Mesothelial cell of epicardium (in vitro differentiated cells): Measurements from ENCODE around the gene ARHGAP23. TPM values are rescaled to one million over a fixed set of nuclear protein-coding genes. Genes with fewer than 3 reads are reported as not detected.

Experiments
- DNase-seq, 2 experiments: peaks; one replicate each; pipeline ENCODE4 v3.0.0; 2021; ENCODE audit warnings: low spot score in 2 of 2; ENCODE audit not compliant: unreplicated experiment in 2 of 2
- H3K27ac Mint-ChIP-seq: 2 replicates; pipeline ENCODE4 v1.8.0; 2021; ENCODE audit warnings: mixed read lengths
- H3K27me3 Mint-ChIP-seq: 2 replicates; pipeline ENCODE4 v1.8.0; 2021; ENCODE audit warnings: low read depth, mixed read lengths
- H3K36me3 Mint-ChIP-seq: 2 replicates; pipeline ENCODE4 v1.8.0; 2021; ENCODE audit warnings: mixed read lengths
- H3K4me1 Mint-ChIP-seq: 2 replicates; pipeline ENCODE4 v1.8.0; 2021; ENCODE audit warnings: mixed read lengths
- H3K4me3 Mint-ChIP-seq: 2 replicates; pipeline ENCODE4 v1.8.0; 2021; ENCODE audit warnings: mild to moderate bottlenecking, moderate library complexity, mixed read lengths
- H3K9me3 Mint-ChIP-seq: 2 replicates; pipeline ENCODE4 v1.8.0; 2021; ENCODE audit warnings: mixed read lengths
- CTCF ChIP-seq: fragments of 200-600 bp; sonication (generic); IDR thresholded peaks from one replicate; pipeline ENCODE4 v1.5.0; 2021; ENCODE audit warnings: antibody characterized with exemption; ENCODE audit not compliant: unreplicated experiment
- total RNA-seq: library from RNA; stranded (reverse); gene quantifications from 3 replicates; pipeline ENCODE4 v1.2.1, GENCODE V29; 2021

The ARHGAP23 gene
- total RNA-seq, 1 donor from 2014 or later = 89.1 TPM

GRCh38 chr17:38424297-38424972, 3.8 kb upstream of the ARHGAP23 start:
- Mint-ChIP-seq H3K36me3 (no peaks in the 10 kb centered on the region), H3K9me3 (no peaks in the 10 kb centered on the region), H3K4me3 (no peak overlapping the region), H3K4me1 (peaks cover 58% of the 10 kb centered on the region), H3K27ac (no peak overlapping the region), H3K27me3 (peaks cover 17% of the 10 kb centered on the region)
- DNase-seq = no peak
- TF ChIP-seq CTCF = no peak

GRCh38 chr17:38425031-38425430, 3.2 kb upstream of the ARHGAP23 start:
- no peak for TF ChIP-seq CTCF
- H3K4me1 Mint-ChIP-seq = peaks cover 58% of the 10 kb centered on the region
- peaks cover 11% of the 10 kb centered on the region for H3K27me3 Mint-ChIP-seq
- no peaks in the 10 kb centered on the region for H3K9me3 Mint-ChIP-seq
- no peak overlapping the region for H3K4me3 Mint-ChIP-seq
- no peak for DNase-seq
- H3K36me3 Mint-ChIP-seq = no peaks in the 10 kb centered on the region
- H3K27ac Mint-ChIP-seq = no peak overlapping the region

- Mint-ChIP-seq H3K27ac (peak overlapping the region; percentile 24), H3K27me3 (peaks cover 7% of the 10 kb centered on the region), H3K9me3 (no peaks in the 10 kb centered on the region), H3K4me1 (peaks cover 58% of the 10 kb centered on the region), H3K36me3 (no peaks in the 10 kb centered on the region), H3K4me3 (no peak overlapping the region)
- no peak for TF ChIP-seq CTCF
- no peak for DNase-seq
Measured at GRCh38 chr17:38425744-38426143, 2.5 kb upstream of the ARHGAP23 start.

GRCh38 chr17:38426441-38426840, 1.8 kb upstream of the ARHGAP23 start:
- no peaks in the 10 kb centered on the region for H3K36me3 Mint-ChIP-seq
- H3K9me3 Mint-ChIP-seq = no peaks in the 10 kb centered on the region
- H3K4me1 Mint-ChIP-seq = peaks cover 52% of the 10 kb centered on the region
- H3K27ac Mint-ChIP-seq = no peak overlapping the region
- no peak for TF ChIP-seq CTCF
- no peak overlapping the region for H3K4me3 Mint-ChIP-seq
- no peak for DNase-seq
- H3K27me3 Mint-ChIP-seq = peaks cover 2% of the 10 kb centered on the region

GRCh38 chr17:38427160-38427949, 909 bp upstream of the ARHGAP23 start:
- peaks cover 43% of the 10 kb centered on the region for H3K4me1 Mint-ChIP-seq
- H3K27me3 Mint-ChIP-seq = peaks cover 2% of the 10 kb centered on the region
- TF ChIP-seq CTCF = no peak

More at GRCh38 chr17:38427160-38427949, 909 bp upstream of the ARHGAP23 start:
- DNase-seq = no peak
- Mint-ChIP-seq H3K4me3 (peak overlapping the region; percentile 67), H3K9me3 (no peaks in the 10 kb centered on the region), H3K27ac (peak overlapping the region; percentile 9), H3K36me3 (no peaks in the 10 kb centered on the region)
